Keratinocyte (primary cell): ENCODE data around the gene OR2T5.
"Not testable (repeated sequence)": the region's sequence is repeated elsewhere in the genome, so short reads cannot be mapped to it uniquely, and the experiment has no call there.

Source experiments
- EZH2 ChIP-seq: IDR thresholded peaks from one replicate; pipeline ENCODE4 v1.6.1; 2012; ENCODE audit warnings: inconsistent platforms, mild to moderate bottlenecking, low read length, moderate library complexity
- TF ChIP-seq, protein P1 (sequence below), 3 experiments: IDR thresholded peaks in 1 of 3; conservative IDR thresholded peaks in 1 of 3; optimal IDR thresholded peaks in 1 of 3; 2 replicates in 2 of 3; 3 replicates in 1 of 3; pipeline versions ENCODE3 to v1.5.1; 2011; ENCODE audit warnings: low read length in 3 of 3, mild to moderate bottlenecking in 3 of 3, moderate library complexity in 2 of 3, control low read depth in 1 of 3, inconsistent platforms in 1 of 3; ENCODE audit not compliant: insufficient read depth in 2 of 3; ENCODE audit errors: extremely low read depth in 1 of 3

DNA sequence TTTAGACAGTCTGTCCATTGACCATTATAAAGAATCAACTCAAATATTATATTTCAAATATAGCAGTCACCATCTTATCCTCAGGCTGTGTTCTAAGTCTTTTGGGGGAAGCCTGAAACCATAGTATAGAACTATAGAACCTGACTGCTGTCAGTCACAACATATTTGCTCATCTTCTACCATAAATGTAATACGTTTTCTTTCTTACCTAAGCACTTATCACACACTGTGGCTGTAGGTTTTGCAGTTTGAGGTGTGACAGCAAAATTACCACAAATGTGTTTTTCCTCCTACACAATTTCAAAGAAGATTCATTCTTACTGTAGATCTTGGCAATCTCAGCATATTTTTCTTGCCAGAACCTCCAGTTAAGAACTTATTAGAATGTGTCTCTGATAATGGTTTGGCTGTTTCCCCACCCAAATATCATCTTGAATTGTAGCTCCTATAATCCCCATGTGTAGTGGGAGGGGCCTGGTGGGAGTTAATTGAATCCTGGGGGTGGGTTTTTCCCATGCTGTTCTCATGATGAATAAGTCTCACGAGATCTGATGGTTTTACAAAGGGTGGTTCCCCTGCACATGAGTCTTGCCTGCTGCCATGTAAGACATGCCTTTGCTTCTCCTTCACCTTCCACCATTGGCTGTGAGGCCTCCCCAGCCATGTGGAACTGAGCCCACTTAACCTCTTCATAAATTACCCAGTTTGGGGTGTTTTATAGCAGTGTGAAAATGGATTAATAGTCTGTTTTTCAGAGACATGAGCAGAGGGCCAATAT lies 45.7 kb upstream of the OR2T5 start:
- TF ChIP-seq, protein P1, sequence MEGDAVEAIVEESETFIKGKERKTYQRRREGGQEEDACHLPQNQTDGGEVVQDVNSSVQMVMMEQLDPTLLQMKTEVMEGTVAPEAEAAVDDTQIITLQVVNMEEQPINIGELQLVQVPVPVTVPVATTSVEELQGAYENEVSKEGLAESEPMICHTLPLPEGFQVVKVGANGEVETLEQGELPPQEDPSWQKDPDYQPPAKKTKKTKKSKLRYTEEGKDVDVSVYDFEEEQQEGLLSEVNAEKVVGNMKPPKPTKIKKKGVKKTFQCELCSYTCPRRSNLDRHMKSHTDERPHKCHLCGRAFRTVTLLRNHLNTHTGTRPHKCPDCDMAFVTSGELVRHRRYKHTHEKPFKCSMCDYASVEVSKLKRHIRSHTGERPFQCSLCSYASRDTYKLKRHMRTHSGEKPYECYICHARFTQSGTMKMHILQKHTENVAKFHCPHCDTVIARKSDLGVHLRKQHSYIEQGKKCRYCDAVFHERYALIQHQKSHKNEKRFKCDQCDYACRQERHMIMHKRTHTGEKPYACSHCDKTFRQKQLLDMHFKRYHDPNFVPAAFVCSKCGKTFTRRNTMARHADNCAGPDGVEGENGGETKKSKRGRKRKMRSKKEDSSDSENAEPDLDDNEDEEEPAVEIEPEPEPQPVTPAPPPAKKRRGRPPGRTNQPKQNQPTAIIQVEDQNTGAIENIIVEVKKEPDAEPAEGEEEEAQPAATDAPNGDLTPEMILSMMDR (optimal IDR thresholded peaks at IDR 0.05 in 1 of 3, IDR thresholded peaks at IDR 0.05 in 1 of 3, conservative IDR thresholded peaks at IDR 0.05 in 1 of 3; ENCODE audit: extremely low read depth in 1 of 3, insufficient read depth in 2 of 3, low read length in 3 of 3): not testable (repeated sequence)
- TF ChIP-seq EZH2: not testable (repeated sequence)
